ENCODE measurements around the gene PKNOX2. TPM values are rescaled to one million over a fixed set of nuclear protein-coding genes. Genes with fewer than 3 reads are reported as not detected.

The PKNOX2 gene
- total and polyA plus RNA-seq, 3 experiments from 2014 or later, result not detected

- no peak overlapping the region for H3K27ac ChIP-seq (ENCODE audit: low read depth, low read length)
- H3K36me3 ChIP-seq (ENCODE audit: insufficient read depth, low read length), result no peaks in the 10 kb centered on the region
- no peaks in the 10 kb centered on the region for H3K27me3 ChIP-seq (ENCODE audit: insufficient read depth, low read length, poor library complexity, severe bottlenecking)
- H3K4me1 Mint-ChIP-seq, result no peaks in the 10 kb centered on the region
- no peaks in the 10 kb centered on the region for H3K9me3 Mint-ChIP-seq
- no peak for DNase-seq
- peaks cover 9 to 24% of the 10 kb centered on the region in 2 donors for H3K27me3 Mint-ChIP-seq
- CTCF ChIA-PET, result no interaction called here
- H3K27ac Mint-ChIP-seq, result no peak overlapping the region
- no peaks in the 10 kb centered on the region for H3K4me1 ChIP-seq (ENCODE audit: insufficient read depth, low read length)
- no peak overlapping the region for H3K4me3 Mint-ChIP-seq
- no peak overlapping the region for H3K4me3 ChIP-seq (ENCODE audit: low read length)
- H3K36me3 Mint-ChIP-seq, result no peaks in the 10 kb centered on the region
- no peaks in the 10 kb centered on the region for H3K9me3 ChIP-seq (ENCODE audit: low read length)
- POLR2A ChIA-PET, result no interaction called here
These were observed 147.8 kb downstream of the PKNOX2 start for GRCh38 chr11:125312391-125312790.

GRCh38 chr11:125312812-125313211 is 148.3 kb downstream of the PKNOX2 start:
- H3K9me3 ChIP-seq (ENCODE audit: low read length), result no peaks in the 10 kb centered on the region
- Mint-ChIP-seq H3K4me1 (no peaks in the 10 kb centered on the region), H3K27me3 (peaks cover 9 to 24% of the 10 kb centered on the region in 2 donors), H3K36me3 (no peaks in the 10 kb centered on the region), H3K9me3 (no peaks in the 10 kb centered on the region), H3K27ac (peak overlapping the region in 1 of 8 donors; percentile 23), H3K4me3 (no peak overlapping the region)
- POLR2A ChIA-PET, result no interaction called here
- no peak for DNase-seq
- no peaks in the 10 kb centered on the region for H3K36me3 ChIP-seq (ENCODE audit: insufficient read depth, low read length)
- CTCF ChIA-PET, result no interaction called here
- no peak overlapping the region for H3K27ac ChIP-seq (ENCODE audit: low read depth, low read length)
- H3K27me3 ChIP-seq (ENCODE audit: insufficient read depth, low read length, poor library complexity, severe bottlenecking), result no peaks in the 10 kb centered on the region
- no peaks in the 10 kb centered on the region for H3K4me1 ChIP-seq (ENCODE audit: insufficient read depth, low read length)
- no peak overlapping the region for H3K4me3 ChIP-seq (ENCODE audit: low read length)

GRCh38 chr11:125313271-125314219 is 149.0 kb downstream of the PKNOX2 start:
- Histone ChIP-seq H3K9me3 (ENCODE audit: low read length) (no peaks in the 10 kb centered on the region), H3K36me3 (ENCODE audit: insufficient read depth, low read length) (no peaks in the 10 kb centered on the region), H3K27ac (ENCODE audit: low read depth, low read length) (no peak overlapping the region), H3K4me1 (ENCODE audit: insufficient read depth, low read length) (no peaks in the 10 kb centered on the region), H3K4me3 (ENCODE audit: low read length) (no peak overlapping the region), H3K27me3 (ENCODE audit: insufficient read depth, low read length, poor library complexity, severe bottlenecking) (no peaks in the 10 kb centered on the region)
- H3K36me3 Mint-ChIP-seq, result no peaks in the 10 kb centered on the region
- no peaks in the 10 kb centered on the region for H3K4me1 Mint-ChIP-seq
- no peak overlapping the region for H3K4me3 Mint-ChIP-seq
- CTCF ChIA-PET, result no interaction called here
- H3K27me3 Mint-ChIP-seq, result peaks cover 9 to 27% of the 10 kb centered on the region in 2 donors
- H3K9me3 Mint-ChIP-seq, result no peaks in the 10 kb centered on the region
- DNase-seq, result no peak
- H3K27ac Mint-ChIP-seq, result no peak overlapping the region
- POLR2A ChIA-PET, result no interaction called here

- H3K27me3 ChIP-seq (ENCODE audit: insufficient read depth, low read length, poor library complexity, severe bottlenecking), result no peaks in the 10 kb centered on the region
- peaks cover 6 to 32% of the 10 kb centered on the region in 2 donors for H3K27me3 Mint-ChIP-seq
- no peaks in the 10 kb centered on the region for H3K9me3 Mint-ChIP-seq
- H3K4me1 ChIP-seq (ENCODE audit: insufficient read depth, low read length), result no peaks in the 10 kb centered on the region
- H3K9me3 ChIP-seq (ENCODE audit: low read length), result no peaks in the 10 kb centered on the region
- no peak overlapping the region for H3K27ac ChIP-seq (ENCODE audit: low read depth, low read length)
- POLR2A ChIA-PET, result no interaction called here
- no peak overlapping the region for H3K27ac Mint-ChIP-seq
- no peak overlapping the region for H3K4me3 ChIP-seq (ENCODE audit: low read length)
- DNase-seq, result no peak
- H3K4me3 Mint-ChIP-seq, result no peak overlapping the region
- CTCF ChIA-PET, result no interaction called here
- no peaks in the 10 kb centered on the region for H3K36me3 Mint-ChIP-seq
- no peaks in the 10 kb centered on the region for H3K36me3 ChIP-seq (ENCODE audit: insufficient read depth, low read length)
- no peaks in the 10 kb centered on the region for H3K4me1 Mint-ChIP-seq
These were observed 149.9 kb downstream of the PKNOX2 start for GRCh38 chr11:125314276-125315078.

GRCh38 chr11:125315079-125315740 is 150.7 kb downstream of the PKNOX2 start:
- Mint-ChIP-seq H3K4me3 (no peak overlapping the region), H3K27ac (no peak overlapping the region), H3K4me1 (no peaks in the 10 kb centered on the region), H3K9me3 (no peaks in the 10 kb centered on the region), H3K36me3 (no peaks in the 10 kb centered on the region), H3K27me3 (peaks cover 5 to 32% of the 10 kb centered on the region in 2 donors)
- H3K36me3 ChIP-seq (ENCODE audit: insufficient read depth, low read length), result no peaks in the 10 kb centered on the region
- H3K27me3 ChIP-seq (ENCODE audit: insufficient read depth, low read length, poor library complexity, severe bottlenecking), result no peaks in the 10 kb centered on the region
- H3K27ac ChIP-seq (ENCODE audit: low read depth, low read length), result no peak overlapping the region
- no peak overlapping the region for H3K4me3 ChIP-seq (ENCODE audit: low read length)
- ChIA-PET CTCF (no interaction called here), POLR2A (no interaction called here)
- no peak for DNase-seq
- H3K4me1 ChIP-seq (ENCODE audit: insufficient read depth, low read length), result no peaks in the 10 kb centered on the region
- no peaks in the 10 kb centered on the region for H3K9me3 ChIP-seq (ENCODE audit: low read length)

- H3K36me3 ChIP-seq (ENCODE audit: insufficient read depth, low read length), result no peaks in the 10 kb centered on the region
- Mint-ChIP-seq H3K36me3 (no peaks in the 10 kb centered on the region), H3K4me1 (no peaks in the 10 kb centered on the region), H3K4me3 (no peak overlapping the region), H3K27me3 (peaks cover 10 to 33% of the 10 kb centered on the region in 2 donors), H3K27ac (no peak overlapping the region), H3K9me3 (no peaks in the 10 kb centered on the region)
- H3K27ac ChIP-seq (ENCODE audit: low read depth, low read length), result no peak overlapping the region
- H3K4me3 ChIP-seq (ENCODE audit: low read length), result no peak overlapping the region
- H3K4me1 ChIP-seq (ENCODE audit: insufficient read depth, low read length), result no peaks in the 10 kb centered on the region
- CTCF ChIA-PET, result no interaction called here
- no peak for DNase-seq
- POLR2A ChIA-PET, result no interaction called here
- H3K27me3 ChIP-seq (ENCODE audit: insufficient read depth, low read length, poor library complexity, severe bottlenecking), result no peaks in the 10 kb centered on the region
- H3K9me3 ChIP-seq (ENCODE audit: low read length), result no peaks in the 10 kb centered on the region
These were observed 152.9 kb downstream of the PKNOX2 start for GRCh38 chr11:125317416-125317815.

GRCh38 chr11:125319649-125320048 is 155.1 kb downstream of the PKNOX2 start:
- H3K9me3 Mint-ChIP-seq, result no peaks in the 10 kb centered on the region
- H3K27me3 Mint-ChIP-seq, result peaks cover 13 to 40% of the 10 kb centered on the region in 2 donors
- ChIA-PET CTCF (no interaction called here), POLR2A (no interaction called here)
- Histone ChIP-seq H3K27ac (ENCODE audit: low read depth, low read length) (no peak overlapping the region), H3K27me3 (ENCODE audit: insufficient read depth, low read length, poor library complexity, severe bottlenecking) (no peaks in the 10 kb centered on the region), H3K4me1 (ENCODE audit: insufficient read depth, low read length) (no peaks in the 10 kb centered on the region), H3K9me3 (ENCODE audit: low read length) (no peaks in the 10 kb centered on the region), H3K4me3 (ENCODE audit: low read length) (no peak overlapping the region), H3K36me3 (ENCODE audit: insufficient read depth, low read length) (no peaks in the 10 kb centered on the region)
- H3K36me3 Mint-ChIP-seq, result no peaks in the 10 kb centered on the region
- no peak overlapping the region for H3K27ac Mint-ChIP-seq
- no peak overlapping the region for H3K4me3 Mint-ChIP-seq
- no peak for DNase-seq
- H3K4me1 Mint-ChIP-seq, result no peaks in the 10 kb centered on the region
